ENCODE results near the gene AFDN.

Gene AFDN

DNA sequence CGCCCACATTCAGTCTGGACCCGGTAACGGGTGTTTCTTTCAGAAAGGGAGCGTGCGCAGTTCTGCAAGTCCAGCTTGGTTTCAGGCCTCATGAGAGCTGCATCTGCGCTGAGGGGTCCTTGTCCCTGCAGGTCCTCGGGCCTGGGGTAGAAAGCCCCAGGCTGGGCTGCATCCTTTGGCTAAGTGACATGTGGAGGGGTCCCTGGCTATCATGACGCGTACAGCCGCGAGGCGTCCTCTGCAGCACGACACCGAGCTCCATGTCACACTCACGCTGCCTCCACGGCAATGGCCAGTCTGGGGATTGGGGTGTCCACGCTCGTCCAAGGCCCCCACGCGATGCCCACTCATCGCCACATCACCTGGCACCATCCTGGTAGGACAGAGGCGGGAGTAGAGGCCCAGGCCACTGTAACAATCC is 169.0 kb downstream of the AFDN start:
- Histone ChIP-seq H3K4me1 (ENCODE audit: insufficient read depth, low read length, poor library complexity, severe bottlenecking) (no peaks in the 10 kb centered on the region), H3K4me2 (ENCODE audit: low read depth, low read length, poor library complexity, severe bottlenecking) (no peak overlapping the region), H3K9me2 (replicated peaks; ENCODE audit: low read depth, low read length) (no peaks in the 10 kb centered on the region), H4K20me1 (ENCODE audit: insufficient read depth, low read length, poor library complexity, severe bottlenecking) (no peaks in the 10 kb centered on the region), H3K9ac (ENCODE audit: low read depth, low read length, poor library complexity, severe bottlenecking) (no peak overlapping the region), H3K27me3 (ENCODE audit: insufficient read depth, low read length, poor library complexity, severe bottlenecking) (no peaks in the 10 kb centered on the region), H2AFZ (ENCODE audit: low read length) (no peak overlapping the region), H3F3A (ENCODE audit: low read depth) (no peaks in the 10 kb centered on the region), H3K79me2 (ENCODE audit: insufficient read depth, low read length) (no peaks in the 10 kb centered on the region), H3K4me3 (ENCODE audit: low read length, poor library complexity, severe bottlenecking) (no peak overlapping the region), H3K9me3 (ENCODE audit: insufficient read depth, low read depth, low read length) (peaks cover 7% of the 10 kb centered on the region; the same call in 1 of the 2 replicates), H3K36me3 (ENCODE audit: insufficient read depth, low read length) (no peaks in the 10 kb centered on the region)
- TF ChIP-seq CTCF (conservative IDR thresholded peaks at IDR 0.05; ENCODE audit: low read length) (no peak), EZH2phosphoT487 (IDR thresholded peaks at IDR 0.05; ENCODE audit: borderline replicate concordance) (no peak)

GRCh38 chr6:167996424-167997199 is 169.9 kb downstream of the AFDN start:
- Histone ChIP-seq H3F3A (ENCODE audit: low read depth) (no peaks in the 10 kb centered on the region), H3K4me3 (ENCODE audit: low read length, poor library complexity, severe bottlenecking) (no peak overlapping the region), H4K20me1 (ENCODE audit: insufficient read depth, low read length, poor library complexity, severe bottlenecking) (no peaks in the 10 kb centered on the region), H3K9me2 (replicated peaks; ENCODE audit: low read depth, low read length) (no peaks in the 10 kb centered on the region), H3K27me3 (ENCODE audit: insufficient read depth, low read length, poor library complexity, severe bottlenecking) (no peaks in the 10 kb centered on the region), H2AFZ (ENCODE audit: low read length) (no peak overlapping the region), H3K9ac (ENCODE audit: low read depth, low read length, poor library complexity, severe bottlenecking) (no peak overlapping the region), H3K36me3 (ENCODE audit: insufficient read depth, low read length) (no peaks in the 10 kb centered on the region), H3K79me2 (ENCODE audit: insufficient read depth, low read length) (no peaks in the 10 kb centered on the region), H3K9me3 (ENCODE audit: insufficient read depth, low read depth, low read length) (peaks cover 9% of the 10 kb centered on the region; the same call in 1 of the 2 replicates), H3K4me2 (ENCODE audit: low read depth, low read length, poor library complexity, severe bottlenecking) (no peak overlapping the region), H3K4me1 (ENCODE audit: insufficient read depth, low read length, poor library complexity, severe bottlenecking) (no peaks in the 10 kb centered on the region)
- no peak for TF ChIP-seq CTCF (conservative IDR thresholded peaks at IDR 0.05; ENCODE audit: low read length)
- no peak for TF ChIP-seq EZH2phosphoT487 (IDR thresholded peaks at IDR 0.05; ENCODE audit: borderline replicate concordance)

DNA sequence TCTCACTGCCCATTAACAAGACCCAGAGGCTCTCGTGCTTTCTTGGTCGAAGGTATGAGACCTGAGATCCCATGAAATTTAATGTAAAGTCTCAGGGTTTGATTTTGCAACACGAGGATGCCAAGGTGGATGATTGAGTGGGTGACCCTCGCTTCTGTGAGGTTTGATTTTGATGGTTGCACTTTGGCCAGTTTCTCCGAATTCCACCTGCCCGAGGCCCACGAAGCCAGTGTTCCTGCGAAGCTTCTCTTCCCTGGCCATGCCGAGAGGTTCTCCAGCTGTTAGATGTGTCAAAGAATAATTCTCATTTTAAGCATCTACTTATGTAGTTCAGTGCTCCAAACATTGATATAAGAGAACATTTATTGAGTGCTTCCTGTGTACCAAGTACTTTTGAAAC is 170.9 kb downstream of the AFDN start, which contains the start of gene KIF25:
Gene KIF25, plus strand, starts transcription at position 30 of the 400 bp plus-strand sequence. CDS start 31,915 bp downstream, outside the sequence.
- Histone ChIP-seq H3K4me2 (ENCODE audit: low read depth, low read length, poor library complexity, severe bottlenecking) (no peak within 1 kb of the TSS), H3K27me3 (ENCODE audit: insufficient read depth, low read length, poor library complexity, severe bottlenecking) (no peaks in the 10 kb centered on the region), H3F3A (ENCODE audit: low read depth) (no peaks in the 10 kb centered on the region), H3K9me3 (ENCODE audit: insufficient read depth, low read depth, low read length) (peaks cover 9% of the 10 kb centered on the region; the same call in 1 of the 2 replicates), H3K9me2 (replicated peaks; ENCODE audit: low read depth, low read length) (no peaks in the 10 kb centered on the region), H4K20me1 (ENCODE audit: insufficient read depth, low read length, poor library complexity, severe bottlenecking) (no peaks in the 10 kb centered on the region), H3K9ac (ENCODE audit: low read depth, low read length, poor library complexity, severe bottlenecking) (no peak within 1 kb of the TSS), H3K4me3 (ENCODE audit: low read length, poor library complexity, severe bottlenecking) (no peak within 1 kb of the TSS), H3K36me3 (ENCODE audit: insufficient read depth, low read length) (no peaks in the 10 kb centered on the region), H3K4me1 (ENCODE audit: insufficient read depth, low read length, poor library complexity, severe bottlenecking) (no peaks in the 10 kb centered on the region), H3K79me2 (ENCODE audit: insufficient read depth, low read length) (no peaks in the 10 kb centered on the region), H2AFZ (ENCODE audit: low read length) (no peak within 1 kb of the TSS)
- TF ChIP-seq EZH2phosphoT487 (IDR thresholded peaks at IDR 0.05; ENCODE audit: borderline replicate concordance), result no peak
- no peak for TF ChIP-seq CTCF (conservative IDR thresholded peaks at IDR 0.05; ENCODE audit: low read length)
